MM.1S (cell line): ENCODE results near the gene ROR2.

ENCODE experiments used
- EZH2phosphoT487 ChIP-seq: fragments of 300-600 bp; sonication (generic); IDR thresholded peaks from 2 replicates; pipeline ENCODE4 v1.6.1; 2018; ENCODE audit warnings: antibody characterized with exemption, low read length
- TF ChIP-seq, protein P1 (sequence below): fragments of 300-600 bp; sonication (generic); IDR thresholded peaks from 2 replicates; pipeline ENCODE4 v1.5.1; 2016; ENCODE audit warnings: antibody characterized with exemption, low read length, mixed read lengths

DNA sequence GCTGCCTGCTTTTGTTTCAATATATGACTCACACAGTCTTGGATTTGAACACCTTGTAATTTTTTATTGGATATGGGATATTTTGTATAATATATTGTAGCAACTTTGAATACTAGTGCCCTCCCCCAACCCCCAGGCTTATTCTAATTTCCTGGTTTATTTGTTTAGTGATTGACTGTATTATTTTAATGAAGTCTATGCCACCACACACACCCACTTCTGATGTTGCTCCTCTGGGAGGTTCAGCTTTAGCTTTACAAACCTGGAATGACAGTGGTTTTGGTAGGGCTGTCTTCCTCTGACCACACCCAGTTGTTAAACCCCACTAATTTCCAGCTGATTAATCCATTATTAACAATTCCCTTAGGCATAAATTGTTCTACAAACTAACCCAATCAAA lies 320.3 kb downstream of the ROR2 start:
- TF ChIP-seq EZH2phosphoT487, result no peak
- TF ChIP-seq, protein P1, sequence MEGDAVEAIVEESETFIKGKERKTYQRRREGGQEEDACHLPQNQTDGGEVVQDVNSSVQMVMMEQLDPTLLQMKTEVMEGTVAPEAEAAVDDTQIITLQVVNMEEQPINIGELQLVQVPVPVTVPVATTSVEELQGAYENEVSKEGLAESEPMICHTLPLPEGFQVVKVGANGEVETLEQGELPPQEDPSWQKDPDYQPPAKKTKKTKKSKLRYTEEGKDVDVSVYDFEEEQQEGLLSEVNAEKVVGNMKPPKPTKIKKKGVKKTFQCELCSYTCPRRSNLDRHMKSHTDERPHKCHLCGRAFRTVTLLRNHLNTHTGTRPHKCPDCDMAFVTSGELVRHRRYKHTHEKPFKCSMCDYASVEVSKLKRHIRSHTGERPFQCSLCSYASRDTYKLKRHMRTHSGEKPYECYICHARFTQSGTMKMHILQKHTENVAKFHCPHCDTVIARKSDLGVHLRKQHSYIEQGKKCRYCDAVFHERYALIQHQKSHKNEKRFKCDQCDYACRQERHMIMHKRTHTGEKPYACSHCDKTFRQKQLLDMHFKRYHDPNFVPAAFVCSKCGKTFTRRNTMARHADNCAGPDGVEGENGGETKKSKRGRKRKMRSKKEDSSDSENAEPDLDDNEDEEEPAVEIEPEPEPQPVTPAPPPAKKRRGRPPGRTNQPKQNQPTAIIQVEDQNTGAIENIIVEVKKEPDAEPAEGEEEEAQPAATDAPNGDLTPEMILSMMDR, result no peak
